ENCODE results near the gene CTU2. TPM values are rescaled to one million over a fixed set of nuclear protein-coding genes. Genes with fewer than 3 reads are reported as not detected.

Gene CTU2
- total RNA-seq, 1 donor from 2014 or later: 27.1 TPM

DNA sequence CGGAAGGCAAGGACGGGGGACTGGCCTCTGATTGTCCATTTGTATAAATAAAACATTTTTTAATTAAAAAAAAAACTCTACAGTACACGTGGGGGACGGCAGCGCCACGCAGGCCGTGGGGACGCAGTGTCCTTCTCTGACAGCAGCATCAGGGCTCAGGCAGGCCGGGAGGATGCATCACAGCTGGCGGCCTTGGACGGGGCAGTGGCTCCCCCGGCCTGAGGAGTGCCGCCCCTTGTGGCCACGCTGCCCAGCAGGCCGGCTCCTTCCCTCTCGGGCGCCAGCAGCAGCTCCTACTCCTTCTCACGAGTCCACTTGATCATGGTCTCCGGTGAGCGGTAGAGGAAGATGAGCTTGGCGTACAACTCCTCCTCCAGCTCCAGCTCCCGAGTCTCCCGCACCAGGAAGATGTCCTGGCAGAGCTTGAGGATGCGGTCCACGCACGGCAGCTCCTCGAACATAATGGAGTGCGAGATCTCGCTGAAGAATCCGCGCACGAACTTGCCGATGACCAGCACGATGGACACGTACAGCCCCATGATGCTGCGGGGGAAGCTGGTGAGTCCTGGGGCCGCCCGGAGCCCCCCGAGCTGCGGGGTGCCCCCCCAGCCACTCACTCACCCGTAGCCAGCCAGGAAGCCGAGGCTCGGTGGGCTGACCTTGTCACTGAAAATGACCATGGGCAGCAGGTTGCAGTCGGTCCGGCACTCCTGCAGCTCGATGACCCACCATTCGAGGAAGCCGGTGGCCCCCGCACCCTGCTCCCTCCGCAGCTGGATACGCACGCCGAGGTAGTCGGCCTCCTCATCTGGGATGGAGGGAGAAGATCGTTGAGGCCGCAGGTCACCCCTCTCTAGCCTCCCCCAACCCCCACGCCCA lies 9.2 kb downstream of the CTU2 start:
- no peak for DNase-seq (ENCODE audit: extremely low spot score, unreplicated experiment)
- H3K27me3 Mint-ChIP-seq: no peaks in the 10 kb centered on the region
- TF ChIP-seq, protein P1, sequence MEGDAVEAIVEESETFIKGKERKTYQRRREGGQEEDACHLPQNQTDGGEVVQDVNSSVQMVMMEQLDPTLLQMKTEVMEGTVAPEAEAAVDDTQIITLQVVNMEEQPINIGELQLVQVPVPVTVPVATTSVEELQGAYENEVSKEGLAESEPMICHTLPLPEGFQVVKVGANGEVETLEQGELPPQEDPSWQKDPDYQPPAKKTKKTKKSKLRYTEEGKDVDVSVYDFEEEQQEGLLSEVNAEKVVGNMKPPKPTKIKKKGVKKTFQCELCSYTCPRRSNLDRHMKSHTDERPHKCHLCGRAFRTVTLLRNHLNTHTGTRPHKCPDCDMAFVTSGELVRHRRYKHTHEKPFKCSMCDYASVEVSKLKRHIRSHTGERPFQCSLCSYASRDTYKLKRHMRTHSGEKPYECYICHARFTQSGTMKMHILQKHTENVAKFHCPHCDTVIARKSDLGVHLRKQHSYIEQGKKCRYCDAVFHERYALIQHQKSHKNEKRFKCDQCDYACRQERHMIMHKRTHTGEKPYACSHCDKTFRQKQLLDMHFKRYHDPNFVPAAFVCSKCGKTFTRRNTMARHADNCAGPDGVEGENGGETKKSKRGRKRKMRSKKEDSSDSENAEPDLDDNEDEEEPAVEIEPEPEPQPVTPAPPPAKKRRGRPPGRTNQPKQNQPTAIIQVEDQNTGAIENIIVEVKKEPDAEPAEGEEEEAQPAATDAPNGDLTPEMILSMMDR (conservative IDR thresholded peaks at IDR 0.05): no peak
- H3K9me3 Mint-ChIP-seq: no peaks in the 10 kb centered on the region
- no peaks in the 10 kb centered on the region for H3K36me3 Mint-ChIP-seq
- H3K27ac Mint-ChIP-seq: no peak overlapping the region
- no peaks in the 10 kb centered on the region for H3K4me1 Mint-ChIP-seq (ENCODE audit: unreplicated experiment)
- H3K4me3 Mint-ChIP-seq: no peak overlapping the region

DNA sequence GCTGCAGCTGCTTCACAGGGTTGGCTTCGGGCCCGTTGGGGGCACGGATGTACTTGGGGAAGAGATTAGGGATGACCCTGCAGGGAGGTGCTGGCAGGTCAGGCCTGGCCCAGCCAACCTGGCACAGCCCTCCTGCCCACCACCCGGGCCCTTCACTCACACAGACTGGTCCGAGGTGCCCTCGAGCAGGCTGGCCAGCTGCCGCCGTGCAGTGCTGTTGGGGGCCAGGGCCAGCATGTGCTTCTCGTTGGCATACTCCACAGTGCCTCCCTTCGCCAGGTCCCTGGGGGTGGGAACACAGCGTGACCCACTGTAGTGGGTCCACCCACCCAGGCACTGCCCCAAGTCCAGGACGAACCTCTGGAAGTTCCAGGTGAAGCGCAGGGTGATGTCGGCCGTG lies 9.9 kb downstream of the CTU2 start:
- no peak overlapping the region for H3K4me3 Mint-ChIP-seq

DNA sequence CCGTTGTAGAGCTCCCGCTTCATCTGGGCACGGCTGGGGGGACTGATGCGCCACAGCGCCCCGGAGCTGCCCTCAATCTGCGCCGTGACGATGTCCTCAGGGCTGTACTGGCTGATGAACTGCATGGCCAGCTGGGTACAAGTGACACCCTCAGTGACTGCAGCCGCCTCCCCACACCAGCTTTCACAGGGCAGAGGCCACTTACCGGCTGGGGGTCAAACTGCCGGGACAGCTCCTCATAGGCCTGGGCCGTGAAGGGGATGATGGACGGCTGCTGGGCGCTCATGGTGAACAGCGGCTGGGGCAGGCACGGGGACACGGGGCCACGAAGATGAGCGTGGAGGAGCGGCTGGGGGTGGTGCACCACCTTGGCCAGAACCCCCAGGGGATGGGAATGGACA lies 10.3 kb downstream of the CTU2 start:
- Mint-ChIP-seq H3K36me3 (no peaks in the 10 kb centered on the region), H3K27me3 (no peaks in the 10 kb centered on the region), H3K27ac (no peak overlapping the region), H3K9me3 (no peaks in the 10 kb centered on the region), H3K4me1 (ENCODE audit: unreplicated experiment) (no peaks in the 10 kb centered on the region), H3K4me3 (no peak overlapping the region)
- TF ChIP-seq, protein P1 (conservative IDR thresholded peaks at IDR 0.05): no peak
- no peak for DNase-seq (ENCODE audit: extremely low spot score, unreplicated experiment)

More for the DNA sequence above, 9.9 kb downstream of the CTU2 start:
- no peak for DNase-seq (ENCODE audit: extremely low spot score, unreplicated experiment)
- no peaks in the 10 kb centered on the region for H3K4me1 Mint-ChIP-seq (ENCODE audit: unreplicated experiment)
- H3K36me3 Mint-ChIP-seq: no peaks in the 10 kb centered on the region
- TF ChIP-seq, protein P1 (conservative IDR thresholded peaks at IDR 0.05): no peak
- H3K27me3 Mint-ChIP-seq: no peaks in the 10 kb centered on the region
- no peak overlapping the region for H3K27ac Mint-ChIP-seq
- no peaks in the 10 kb centered on the region for H3K9me3 Mint-ChIP-seq

DNA sequence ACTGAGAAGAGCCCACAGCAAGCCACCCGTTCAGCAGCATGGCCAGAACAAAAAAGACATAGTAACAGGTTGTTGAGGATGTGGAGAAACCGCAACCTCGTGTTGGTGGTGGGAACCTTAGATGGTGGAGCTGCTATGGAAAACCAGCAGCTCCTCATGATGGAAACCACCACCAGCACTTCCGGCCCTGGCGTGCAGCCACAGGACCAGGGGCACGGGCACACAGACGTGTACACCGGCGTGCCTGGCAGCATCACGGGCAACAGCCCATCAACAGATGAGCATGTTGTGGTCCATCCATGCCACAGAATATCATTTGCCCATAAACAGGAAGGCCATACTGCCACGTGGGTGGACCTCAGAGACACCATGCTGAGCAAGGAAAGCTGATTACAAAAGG lies 11.9 kb downstream of the CTU2 start:
- Mint-ChIP-seq H3K4me1 (ENCODE audit: unreplicated experiment) (no peaks in the 10 kb centered on the region), H3K4me3 (no peak overlapping the region), H3K27me3 (no peaks in the 10 kb centered on the region), H3K9me3 (no peaks in the 10 kb centered on the region), H3K36me3 (no peaks in the 10 kb centered on the region), H3K27ac (no peak overlapping the region)
- TF ChIP-seq, protein P1 (conservative IDR thresholded peaks at IDR 0.05): no peak
- DNase-seq (ENCODE audit: extremely low spot score, unreplicated experiment): no peak

DNA sequence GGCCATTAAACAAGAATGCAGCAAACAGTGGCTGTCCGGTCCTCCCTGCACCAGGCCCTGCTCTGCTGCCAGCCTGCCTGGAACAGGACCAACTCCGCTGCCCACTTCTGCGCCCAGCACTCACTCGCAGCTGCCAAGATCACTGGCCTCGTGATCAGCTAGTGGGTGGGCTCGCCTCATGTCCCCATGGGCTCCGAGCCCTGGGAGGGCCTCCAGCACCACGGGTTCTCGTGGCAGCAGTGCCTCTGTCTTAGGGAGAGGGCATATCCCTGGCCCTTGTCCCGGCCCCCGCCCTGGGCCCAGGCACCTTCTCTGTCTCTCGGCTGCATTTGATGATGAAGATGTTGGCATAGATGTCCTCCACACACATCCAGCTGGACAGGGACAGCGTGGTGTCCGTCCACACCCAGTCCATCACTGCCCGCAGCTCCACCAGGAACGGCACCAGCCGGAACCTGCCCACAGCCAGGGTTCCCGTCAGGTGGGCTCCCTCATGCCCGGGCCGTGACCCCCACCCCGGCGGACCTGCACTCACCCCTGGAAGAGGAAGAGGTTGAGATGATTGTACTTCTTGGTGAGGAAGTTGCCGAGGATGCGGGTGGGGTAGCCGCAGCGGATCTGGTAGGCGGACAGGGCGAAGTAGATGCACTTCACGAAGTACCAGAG lies 13.1 kb downstream of the CTU2 start:
- no peaks in the 10 kb centered on the region for H3K36me3 Mint-ChIP-seq
- H3K27me3 Mint-ChIP-seq: no peaks in the 10 kb centered on the region
- DNase-seq (ENCODE audit: extremely low spot score, unreplicated experiment): no peak
- TF ChIP-seq, protein P1 (conservative IDR thresholded peaks at IDR 0.05): no peak
- H3K9me3 Mint-ChIP-seq: no peaks in the 10 kb centered on the region
- H3K4me1 Mint-ChIP-seq (ENCODE audit: unreplicated experiment): no peaks in the 10 kb centered on the region
- no peak overlapping the region for H3K27ac Mint-ChIP-seq
- no peak overlapping the region for H3K4me3 Mint-ChIP-seq
